ENCODE results near the gene BUD23. TPM values are rescaled to one million over a fixed set of nuclear protein-coding genes. Genes with fewer than 3 reads are reported as not detected.
A peak's percentile ranks its signal among the peaks of the same experiment; 100 is the strongest.

BUD23 gene
- total RNA-seq, 1 experiment from 2014 or later: 168 TPM

DNA sequence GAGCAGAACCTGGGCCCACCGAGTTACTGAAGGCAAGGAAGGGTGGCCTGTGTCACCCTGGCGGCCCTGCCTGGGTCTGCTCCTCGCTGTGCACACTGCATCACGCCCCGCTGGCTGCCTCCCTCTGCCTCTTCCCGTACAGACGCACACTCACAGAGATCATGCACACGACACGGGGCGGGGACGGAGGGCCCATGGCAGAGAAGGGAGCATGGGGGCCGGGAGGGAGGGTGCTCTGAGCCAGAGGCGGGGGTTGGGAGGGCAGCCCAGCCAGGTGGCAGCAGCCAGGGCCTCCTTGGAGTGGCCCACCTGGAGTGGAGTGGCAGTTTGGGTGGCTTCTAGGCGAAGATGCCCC lies 16.6 kb downstream of the BUD23 start:
- Histone ChIP-seq H3K79me2 (ENCODE audit: insufficient read depth, low read length) (no peaks in the 10 kb centered on the region; the same call in 1 of the 2 replicates), H4K20me1 (ENCODE audit: insufficient read depth) (0 out of 2 replicates have a peak, but pooled peaks cover 3% of the 10 kb centered on the region), H3K27me3 (ENCODE audit: insufficient read depth, low read length) (no peaks in the 10 kb centered on the region), H3K36me3 (ENCODE audit: control insufficient read depth in 1 of 2, insufficient read depth in 2 of 2, low read length in 2 of 2) (peaks cover 40 to 66% of the 10 kb centered on the region in 2 experiments; a peak in 3 of 4 replicates), H3K4me2 (ENCODE audit: low read length) (no peak overlapping the region), H3K4me1 (ENCODE audit: control insufficient read depth in 1 of 2, insufficient read depth in 2 of 2, low read length in 2 of 2) (peaks cover under 1 to 25% of the 10 kb centered on the region in 2 experiments; a peak in 3 of 4 replicates), H3K27ac (ENCODE audit: low read depth, low read length) (0 out of 2 replicates have a peak overlapping the region, but pooled peaks have one; percentile 22), H3K9ac (ENCODE audit: low read length) (no peak overlapping the region), H3K4me3 (replicated peaks in 1 of 2; ENCODE audit: low read depth in 1 of 2, low read length in 2 of 2) (no peak overlapping the region), H2AFZ (ENCODE audit: low read depth, low read length, poor library complexity, severe bottlenecking) (no peak overlapping the region), H3K9me3 (ENCODE audit: control insufficient read depth in 1 of 2, insufficient read depth in 1 of 2, low read depth in 1 of 2, low read length in 2 of 2) (no peaks in the 10 kb centered on the region), H3K9me2 (ENCODE audit: insufficient read depth) (no peaks in the 10 kb centered on the region)
- POLR2A ChIA-PET: no interaction called here
- DNase-seq (ENCODE audit: low read depth, low spot score) (no peak), ATAC-seq (no peak)
- intact Hi-C loops (cut with micrococcal nuclease): no loop called here
- CTCF ChIA-PET: interaction anchor here (0.6 to 1.7 kb wide), 2 partner anchors 25 to 149 kb away, joined by 3 to 7 read pairs; no protein-coding TSS in a partner anchor
- TF ChIP-seq ZFX (IDR thresholded peaks at IDR 0.05): no peak
- no peak for TF ChIP-seq YY1 (IDR thresholded peaks at IDR 0.05; ENCODE audit: extremely low read depth, insufficient replicate concordance, low read depth, low read length)
- BruUV-seq (replicated peaks): no TSS peak
- RAD21 ChIA-PET (ENCODE audit: low non-redundant PET in 1 of 2, low total read pairs in 2 of 2, uncharacterized antibody in 2 of 2, unreplicated experiment in 2 of 2): no interaction called here

DNA sequence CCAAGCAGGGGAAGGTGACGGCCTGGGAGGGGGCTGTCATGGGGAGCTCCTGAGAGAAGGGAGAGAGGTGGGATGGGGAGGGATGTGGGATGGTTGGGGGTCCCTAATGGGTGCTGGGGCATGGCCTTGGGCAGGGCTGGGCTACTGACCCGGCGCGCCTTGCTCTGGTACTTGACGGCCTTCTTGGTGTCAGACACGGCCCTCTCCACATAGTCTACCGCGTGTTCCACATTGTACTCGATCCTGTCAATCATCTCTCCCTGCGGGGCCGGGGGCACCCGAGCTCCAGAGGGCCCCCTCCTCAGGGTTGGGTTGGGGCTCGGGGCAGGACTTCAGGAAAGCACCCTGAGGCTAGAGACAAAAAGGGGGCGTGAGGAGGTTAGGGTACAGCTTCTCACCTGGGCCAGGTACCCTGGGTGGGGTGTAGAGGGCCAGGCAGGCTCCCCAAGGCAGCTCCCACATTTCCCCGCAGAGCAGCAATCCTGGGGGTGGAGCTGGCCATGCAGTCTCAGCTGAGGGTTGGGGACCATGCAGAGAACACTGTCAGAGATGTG lies 17.3 kb downstream of the BUD23 start:
- POLR2A ChIA-PET: no interaction called here
- H3K79me2 ChIP-seq (ENCODE audit: insufficient read depth, low read length): peaks cover 1% of the 10 kb centered on the region; the same call in 1 of the 2 replicates
- H4K20me1 ChIP-seq (ENCODE audit: insufficient read depth): 0 out of 2 replicates have a peak, but pooled peaks cover 3% of the 10 kb centered on the region
- H3K4me2 ChIP-seq (ENCODE audit: low read length): no peak overlapping the region
- intact Hi-C loops (cut with micrococcal nuclease): loop anchor here (1.0 kb wide), 1 partner anchor 93 kb away; no protein-coding TSS in a partner anchor
- RAD21 ChIA-PET (ENCODE audit: low non-redundant PET in 1 of 2, low total read pairs in 2 of 2, uncharacterized antibody in 2 of 2, unreplicated experiment in 2 of 2): no interaction called here
- CTCF ChIA-PET: interaction anchor here (1.2 to 2.0 kb wide), 4 partner anchors 10 to 34 kb away, joined by 3 to 7 read pairs (median 7); no protein-coding TSS in a partner anchor
- ATAC-seq (no peak), DNase-seq (ENCODE audit: low read depth, low spot score) (no peak)
- no peak overlapping the region for H2AFZ ChIP-seq (ENCODE audit: low read depth, low read length, poor library complexity, severe bottlenecking)
- no peaks in the 10 kb centered on the region for H3K9me2 ChIP-seq (ENCODE audit: insufficient read depth)
- BruUV-seq (replicated peaks): no TSS peak
- no peak overlapping the region for H3K9ac ChIP-seq (ENCODE audit: low read length)
- no peak overlapping the region for H3K4me3 ChIP-seq (replicated peaks in 1 of 2; ENCODE audit: low read depth in 1 of 2, low read length in 2 of 2)
- peaks cover 38 to 66% of the 10 kb centered on the region in 2 experiments; a peak in 3 of 4 replicates for H3K36me3 ChIP-seq (ENCODE audit: control insufficient read depth in 1 of 2, insufficient read depth in 2 of 2, low read length in 2 of 2)
- peak overlapping the region; percentile 8; the same call in 1 of the 2 replicates for H3K27ac ChIP-seq (ENCODE audit: low read depth, low read length)
- H3K9me3 ChIP-seq (ENCODE audit: control insufficient read depth in 1 of 2, insufficient read depth in 1 of 2, low read depth in 1 of 2, low read length in 2 of 2): no peaks in the 10 kb centered on the region
- TF ChIP-seq ELF1 (IDR thresholded peaks at IDR 0.05; ENCODE audit: borderline replicate concordance, low read depth) (no peak), CEBPB (IDR thresholded peaks at IDR 0.05; ENCODE audit: low read depth) (no peak), POLR2AphosphoS5 (IDR thresholded peaks at IDR 0.05; ENCODE audit: low read depth, low read length) (peak; percentile 24; the same call in 1 of the 2 replicates)
- H3K27me3 ChIP-seq (ENCODE audit: insufficient read depth, low read length): no peaks in the 10 kb centered on the region
- peaks cover 7 to 31% of the 10 kb centered on the region in 2 experiments for H3K4me1 ChIP-seq (ENCODE audit: control insufficient read depth in 1 of 2, insufficient read depth in 2 of 2, low read length in 2 of 2)
